Ovary (tissue), 9 donors: Measurements from ENCODE around the gene NLGN1. TPM values are rescaled to one million over a fixed set of nuclear protein-coding genes. Genes with fewer than 3 reads are reported as not detected.

Experiments used
- DNase-seq, 5 donors: peaks; one replicate each; pipeline ENCODE4 v3.0.0-alpha.2; 2019 to 2020
- H3K27ac ChIP-seq, 2 donors: fragments of 200-600 bp; one replicate each; pipeline versions ENCODE4 v1.5.1 to v1.8.0; 2019 to 2022
- H3K27me3 ChIP-seq: fragments of 200-600 bp; one replicate; pipeline ENCODE4 v1.8.0; 2022
- H3K36me3 ChIP-seq: fragments of 200-600 bp; sonication (generic); one replicate; pipeline ENCODE4 v1.5.1; 2019
- H3K4me1 ChIP-seq: one replicate; pipeline ENCODE4 v1.8.1; 2013; ENCODE audit warnings: mild to moderate bottlenecking, moderate library complexity; ENCODE audit not compliant: insufficient read depth
- H3K4me3 ChIP-seq: fragments of 200-600 bp; sonication (generic); one replicate; pipeline ENCODE4 v1.5.1; 2017
- H3K9me3 ChIP-seq, 2 donors: fragments of 200-600 bp in 1 of 2; sonication (generic) in 1 of 2; one replicate each; pipeline versions ENCODE4 v1.5.1 to v1.8.1; 2013 to 2019; ENCODE audit warnings: mild to moderate bottlenecking in 1 of 2, moderate library complexity in 1 of 2
- EP300 ChIP-seq: sonication (generic); formaldehyde crosslinking; IDR thresholded peaks from one replicate; pipeline ENCODE4 v1.6.1; 2017; ENCODE audit warnings: antibody characterized with exemption
- POLR2A ChIP-seq: fragments of 450-650 bp; IDR thresholded peaks from one replicate; pipeline ENCODE4 v1.6.1; 2017; ENCODE audit warnings: antibody characterized with exemption, mild to moderate bottlenecking, moderate library complexity
- WGBS, 3 donors: extraction: QIAGEN DNeasy Blood & Tissue Kit in 1 of 3; methylation state at CpG; one replicate each; pipeline versions ENCODE4 v1.1.5 to v1.1.7; 2013 to 2017; 5-methylcytosine and 5-hydroxymethylcytosine counted together
- intact Hi-C, 4 donors: fragments of 100-400 bp; cut with DNase I; formaldehyde crosslinking; loops; one replicate each; pipeline versions ENCODE4 v1.11.0 to v1.15.1; 2022 to 2023
- polyA plus RNA-seq, 2 donors: library from polyadenylated mRNA; stranded (reverse); fragments of 200-250 nt in 1 of 2; fragments of 350-450 nt in 1 of 2; fragmentation: Illumina TruSeq in 1 of 2; extraction: RNeasy Lipid Tissue Mini Kit (QIAGEN cat#74804) in 1 of 2; gene quantifications; one replicate each; pipeline ENCODE4 v1.2.3, GENCODE V29; 2013 to 2014
- total RNA-seq, 7 donors: library from RNA; depleted of rRNA in 2 of 7; stranded (reverse); fragments of >200 nt in 2 of 7; fragmentation: NEBNext Ultra II Directional in 3 of 7; extraction: Animal tissue kit (Norgen Biotek cat#: 25700) in 3 of 7; gene quantifications; one replicate each; pipeline versions ENCODE4 v1.1.0 to v1.2.4, GENCODE V29; 2016 to 2023
- TF ChIP-seq, protein P1 (sequence below), 3 donors: fragments of 450-650 bp in 2 of 3; fragments of 200-600 bp in 1 of 3; IDR thresholded peaks; one replicate each; pipeline versions ENCODE4 v1.5.1 to v1.8.0; 2016 to 2022; ENCODE audit warnings: antibody characterized with exemption in 3 of 3, mild to moderate bottlenecking in 1 of 3
- donor health status: DM: no; HTN: no; CAD: no; lungs with moderate emphysema.
- donor health status: DM: no; HTN: no; CAD: no.
- donor health status: Bipolar disorder and iron deficiency.
- donor health status: DM: yes; HTN: yes; CAD: no.
- donor health status: DM: no; HTN: no; CAD: no.
- donor health status: DM: yes; HTN: yes; CAD: no.

NLGN1 gene
- total and polyA plus RNA-seq, 9 donors, result 1.2 to 7.7 (median 4.6) TPM

DNA sequence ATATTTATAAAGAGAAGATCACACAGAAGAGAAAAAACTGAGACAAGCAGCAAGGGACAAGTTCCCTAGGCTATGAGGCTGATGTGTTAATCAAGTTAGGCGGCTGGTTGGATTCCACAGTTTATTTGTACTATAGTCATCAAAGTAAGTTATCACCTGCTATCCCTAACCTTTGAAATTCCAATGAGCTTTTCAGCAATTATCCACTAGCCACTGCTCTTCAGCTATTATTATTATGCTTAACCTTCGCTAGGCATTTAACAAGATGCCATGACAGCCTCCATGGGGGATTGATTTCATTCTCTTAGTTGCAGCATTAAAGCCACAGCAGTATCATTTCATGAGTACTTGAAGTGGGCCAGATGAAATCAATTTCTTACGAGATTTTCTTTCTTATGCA, 762.1 kb downstream of the NLGN1 start:
- Histone ChIP-seq H3K4me3 (no peak overlapping the region), H3K4me1 (no peaks in the 10 kb centered on the region), H3K36me3 (no peaks in the 10 kb centered on the region), H3K27me3 (no peaks in the 10 kb centered on the region), H3K9me3 (no peaks in the 10 kb centered on the region), H3K27ac (no peak overlapping the region)
- 89 to 93% (median 91%) methylated on average over 3 of the region's 3 CpGs for WGBS, 3 donors
- DNase-seq, result no peak
- intact Hi-C loops, result no loop called here
- TF ChIP-seq EP300 (no peak), POLR2A (no peak)
- TF ChIP-seq, protein P1, sequence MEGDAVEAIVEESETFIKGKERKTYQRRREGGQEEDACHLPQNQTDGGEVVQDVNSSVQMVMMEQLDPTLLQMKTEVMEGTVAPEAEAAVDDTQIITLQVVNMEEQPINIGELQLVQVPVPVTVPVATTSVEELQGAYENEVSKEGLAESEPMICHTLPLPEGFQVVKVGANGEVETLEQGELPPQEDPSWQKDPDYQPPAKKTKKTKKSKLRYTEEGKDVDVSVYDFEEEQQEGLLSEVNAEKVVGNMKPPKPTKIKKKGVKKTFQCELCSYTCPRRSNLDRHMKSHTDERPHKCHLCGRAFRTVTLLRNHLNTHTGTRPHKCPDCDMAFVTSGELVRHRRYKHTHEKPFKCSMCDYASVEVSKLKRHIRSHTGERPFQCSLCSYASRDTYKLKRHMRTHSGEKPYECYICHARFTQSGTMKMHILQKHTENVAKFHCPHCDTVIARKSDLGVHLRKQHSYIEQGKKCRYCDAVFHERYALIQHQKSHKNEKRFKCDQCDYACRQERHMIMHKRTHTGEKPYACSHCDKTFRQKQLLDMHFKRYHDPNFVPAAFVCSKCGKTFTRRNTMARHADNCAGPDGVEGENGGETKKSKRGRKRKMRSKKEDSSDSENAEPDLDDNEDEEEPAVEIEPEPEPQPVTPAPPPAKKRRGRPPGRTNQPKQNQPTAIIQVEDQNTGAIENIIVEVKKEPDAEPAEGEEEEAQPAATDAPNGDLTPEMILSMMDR (IDR thresholded peaks at IDR 0.05), result no peak

DNA sequence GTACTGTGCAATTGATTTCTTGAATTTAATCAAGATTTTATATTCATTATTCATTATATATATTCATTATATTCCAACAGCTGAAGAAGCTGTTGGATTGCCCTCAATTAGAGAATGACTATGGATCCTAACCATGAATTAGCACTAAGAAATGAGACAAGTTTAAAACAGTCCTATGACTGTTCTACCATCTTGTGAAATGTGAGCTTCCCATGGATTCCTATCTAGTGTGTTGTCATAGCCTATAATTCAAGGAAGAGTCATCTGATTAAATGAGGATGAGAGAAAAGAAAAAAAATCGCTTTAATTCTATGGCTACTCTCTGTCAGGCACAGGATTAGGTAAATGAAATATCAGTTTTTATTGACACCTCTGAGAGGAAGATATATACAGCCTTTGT, 765.0 kb downstream of the NLGN1 start:
- Histone ChIP-seq H3K4me1 (no peaks in the 10 kb centered on the region), H3K9me3 (no peaks in the 10 kb centered on the region), H3K4me3 (no peak overlapping the region), H3K27me3 (no peaks in the 10 kb centered on the region), H3K36me3 (no peaks in the 10 kb centered on the region), H3K27ac (no peak overlapping the region)
- intact Hi-C loops, result no loop called here
- WGBS, 3 donors, result 85 to 91% (median 88%) methylated on average over 1 of the region's 1 CpG
- TF ChIP-seq, protein P1 (IDR thresholded peaks at IDR 0.05), result no peak
- no peak for TF ChIP-seq POLR2A
- no peak for TF ChIP-seq EP300
- DNase-seq, result no peak

DNA sequence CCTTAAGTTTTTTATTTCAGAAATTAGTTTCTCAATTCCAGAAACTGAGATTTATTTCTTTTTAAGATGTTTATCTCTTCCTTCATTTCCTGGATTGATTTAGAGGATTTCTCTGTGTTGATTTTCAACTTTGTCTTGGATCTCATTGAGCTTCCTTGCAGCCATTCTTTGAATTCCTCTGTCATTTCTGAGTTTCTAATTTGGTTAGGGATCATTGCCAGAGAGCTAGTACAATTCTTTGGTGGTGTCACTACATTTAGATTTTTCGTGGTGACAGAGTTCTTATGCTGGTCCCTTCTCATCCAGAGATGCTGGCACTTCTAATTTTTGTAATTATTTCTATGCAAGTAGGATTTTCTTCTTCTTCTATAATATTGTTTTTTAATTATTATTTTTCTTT, 770.5 kb downstream of the NLGN1 start:
- Histone ChIP-seq H3K36me3 (no peaks in the 10 kb centered on the region), H3K4me1 (no peaks in the 10 kb centered on the region), H3K27me3 (no peaks in the 10 kb centered on the region), H3K9me3 (no peaks in the 10 kb centered on the region), H3K4me3 (no peak overlapping the region), H3K27ac (no peak overlapping the region)
- 74 to 77% (median 75%) methylated on average over 1 of the region's 1 CpG for WGBS, 3 donors
- no peak for TF ChIP-seq EP300
- TF ChIP-seq POLR2A, result no peak
- TF ChIP-seq, protein P1 (IDR thresholded peaks at IDR 0.05), result no peak
- intact Hi-C loops, result no loop called here
- DNase-seq, result no peak

DNA sequence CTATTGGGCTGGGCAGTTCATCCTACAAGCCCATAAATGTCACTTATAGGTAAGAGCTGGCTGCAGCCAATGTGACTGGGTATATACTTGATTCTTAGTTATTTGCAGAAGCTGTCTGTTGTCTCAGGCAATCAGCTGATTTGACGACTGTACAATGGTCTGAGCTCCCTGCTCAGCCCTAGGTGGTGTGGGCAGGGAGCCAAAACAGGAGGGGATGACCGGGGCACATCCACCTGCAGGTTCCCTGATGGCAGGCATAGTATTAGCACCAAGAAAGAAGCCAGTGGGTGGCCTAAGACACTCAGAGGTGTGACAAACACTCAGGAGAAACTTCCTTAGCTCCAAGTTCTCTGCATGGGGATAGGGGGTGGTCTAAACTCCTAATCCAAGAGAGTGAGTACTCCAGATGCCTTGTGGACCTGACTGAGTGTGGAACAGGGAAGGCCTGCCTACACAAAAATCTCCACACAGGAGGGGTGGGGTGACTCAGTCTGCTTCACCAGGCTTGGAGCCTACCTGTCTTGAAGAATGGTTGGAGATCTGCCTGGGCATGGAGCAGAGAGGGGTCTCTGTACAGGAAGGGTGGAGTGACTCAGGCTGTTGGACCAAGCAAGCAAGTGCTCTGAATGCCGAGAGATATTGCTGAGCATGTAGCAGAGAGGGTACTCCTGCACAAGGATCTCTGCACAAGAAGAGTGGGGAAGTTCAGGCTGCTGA, 771.2 kb downstream of the NLGN1 start:
- H3K9me3 ChIP-seq, result no peaks in the 10 kb centered on the region
- no peaks in the 10 kb centered on the region for H3K36me3 ChIP-seq
- 89 to 91% (median 90%) methylated on average over 3 of the region's 3 CpGs for WGBS, 3 donors
- no peak overlapping the region for H3K27ac ChIP-seq
- H3K4me3 ChIP-seq, result no peak overlapping the region
- H3K27me3 ChIP-seq, result no peaks in the 10 kb centered on the region
- intact Hi-C loops, result no loop called here
- no peaks in the 10 kb centered on the region for H3K4me1 ChIP-seq
- TF ChIP-seq, protein P1 (IDR thresholded peaks at IDR 0.05), result no peak
- no peak for TF ChIP-seq POLR2A
- no peak for TF ChIP-seq EP300
- no peak for DNase-seq
